HG02943 (cell line): ENCODE data around the gene METAP1D.

Experiments used
- ATAC-seq: cut with Tn5 transposase; IDR thresholded peaks from one replicate; pipeline ENCODE4 v1.9.1; 2021; ENCODE audit warnings: mild to moderate bottlenecking, low read depth, moderate library complexity; ENCODE audit not compliant: unreplicated experiment

METAP1D gene

DNA sequence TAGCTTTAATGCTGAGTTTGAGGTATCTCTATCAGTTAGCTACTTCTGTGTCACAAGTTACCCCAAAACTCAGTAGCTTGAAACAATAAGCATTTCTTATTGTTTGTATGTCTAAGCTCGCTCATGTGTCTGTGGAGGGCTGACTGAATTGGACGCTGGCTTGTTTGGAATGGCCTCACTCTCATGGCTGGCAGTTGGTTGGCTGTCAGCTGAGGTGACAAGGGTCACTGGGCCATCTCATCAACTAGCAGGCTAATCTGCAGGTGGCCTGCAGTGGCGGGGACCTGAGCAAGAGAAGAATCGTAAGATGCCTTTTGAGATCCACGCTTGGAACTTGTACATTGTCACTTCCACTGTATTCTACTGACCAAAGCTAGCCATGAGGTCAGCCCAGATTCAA lies 116.4 kb downstream of the METAP1D start:
- ATAC-seq, result no peak

GRCh38 chr2:172119089-172119488 lies 119.3 kb downstream of the METAP1D start:
- ATAC-seq, result no peak

GRCh38 chr2:172120118-172120517 lies 120.4 kb downstream of the METAP1D start:
- no peak for ATAC-seq

DNA sequence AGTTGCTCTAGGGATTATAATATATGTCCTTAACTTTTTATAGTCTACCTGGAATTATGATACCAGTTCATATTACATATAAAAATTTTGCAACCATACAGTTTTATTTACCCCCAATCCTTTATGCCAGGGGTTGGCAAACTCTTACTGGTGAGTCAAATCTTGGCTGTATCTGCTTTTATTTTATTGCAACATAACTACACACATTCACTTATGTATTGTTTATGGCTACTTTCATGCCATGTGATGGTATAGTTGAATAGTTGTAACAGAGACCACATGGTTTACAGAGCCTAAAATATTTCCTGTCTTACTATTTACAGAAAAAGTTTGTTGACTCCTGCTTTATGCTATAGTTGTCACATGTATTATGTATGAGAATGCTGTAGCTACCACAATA lies 128.7 kb downstream of the METAP1D start:
- ATAC-seq, result no peak

DNA sequence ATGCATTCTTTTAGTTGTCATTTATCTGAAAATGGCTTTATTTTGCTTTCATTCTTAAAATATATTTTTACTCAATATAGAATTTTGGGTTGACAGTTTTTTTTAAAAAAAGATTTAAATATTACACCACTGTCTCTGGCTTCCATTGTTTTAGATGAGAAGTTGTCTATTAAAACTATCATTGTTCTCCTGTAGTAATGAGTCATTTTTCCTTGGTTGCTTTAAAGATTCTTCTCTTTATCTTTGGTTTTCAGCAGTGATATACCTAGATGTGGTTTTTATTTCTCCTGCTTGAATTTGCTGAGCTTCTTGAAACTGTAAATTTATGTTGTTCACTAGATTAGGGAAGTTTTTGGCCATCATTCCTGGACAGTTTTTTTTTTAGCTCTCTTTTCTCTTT lies 129.7 kb downstream of the METAP1D start:
- ATAC-seq, result no peak
